Stimulated activated CD4-positive, alpha-beta T cell treated with anti-CD3 and anti-CD28 coated beads, Interleukin-12 subunit alpha, Interleukin-12 subunit beta, amount 100 ng/mL, for 24 hours (primary cell): ENCODE results near the gene SLC3A2.
A peak's percentile ranks its signal among the peaks of the same experiment; 100 is the strongest.

Source experiments
- DNase-seq, 2 experiments: peaks; one replicate each; pipeline ENCODE4 v3.0.0-alpha.2; 2020; ENCODE audit warnings: low read depth in 2 of 2

Gene SLC3A2

GRCh38 chr11:62880231-62880802 is 379 bp upstream of the SLC3A2 start:
- DNase-seq: peak in 1 of 2 experiments; percentile 39

- peak; percentile 92 to 94 for DNase-seq
Measured at GRCh38 chr11:62881579-62882430, 1.1 kb downstream of the SLC3A2 start.

GRCh38 chr11:62882431-62882749 is 1.7 kb downstream of the SLC3A2 start:
- DNase-seq: no peak

GRCh38 chr11:62882788-62883501 is 2.2 kb downstream of the SLC3A2 start:
- no peak for DNase-seq

- no peak for DNase-seq
Measured at GRCh38 chr11:62883673-62884072, 3.0 kb downstream of the SLC3A2 start.

GRCh38 chr11:62885137-62885750 is 4.5 kb downstream of the SLC3A2 start:
- DNase-seq: no peak

- DNase-seq: no peak
Measured at GRCh38 chr11:62888406-62888805, 7.7 kb downstream of the SLC3A2 start.

GRCh38 chr11:62889126-62889483 is 8.4 kb downstream of the SLC3A2 start:
- DNase-seq: no peak

- DNase-seq: no peak
Measured at GRCh38 chr11:62889484-62890437, 9.1 kb downstream of the SLC3A2 start.

GRCh38 chr11:62892077-62892922 is 11.6 kb downstream of the SLC3A2 start:
- no peak for DNase-seq

- no peak for DNase-seq
Measured at GRCh38 chr11:62895501-62895900, 14.8 kb downstream of the SLC3A2 start.

GRCh38 chr11:62896049-62896448 is 15.4 kb downstream of the SLC3A2 start:
- no peak for DNase-seq

GRCh38 chr11:62897311-62897710 is 16.6 kb downstream of the SLC3A2 start:
- no peak for DNase-seq

- DNase-seq: no peak
Measured at GRCh38 chr11:62898027-62898426, 17.3 kb downstream of the SLC3A2 start.

GRCh38 chr11:62902932-62903331 is 22.2 kb downstream of the SLC3A2 start:
- no peak for DNase-seq

GRCh38 chr11:62905296-62905695 is 24.6 kb downstream of the SLC3A2 start:
- DNase-seq: no peak

GRCh38 chr11:62905927-62906531 is 25.3 kb downstream of the SLC3A2 start:
- DNase-seq: peak; percentile 59 to 80

GRCh38 chr11:62908468-62909072 is 27.9 kb downstream of the SLC3A2 start:
- DNase-seq: no peak

- no peak for DNase-seq
Measured at GRCh38 chr11:62909107-62909894, 28.6 kb downstream of the SLC3A2 start.
